ENCODE results near the gene CDK5RAP1. TPM values are rescaled to one million over a fixed set of nuclear protein-coding genes. Genes with fewer than 3 reads are reported as not detected.

Gene CDK5RAP1
- total and polyA plus RNA-seq, 9 of the 15 experiments (the other 6 are each of a cell fraction or from before 2014, with no cell fraction given): 41.6 to 127 (median 58.3) TPM

DNA sequence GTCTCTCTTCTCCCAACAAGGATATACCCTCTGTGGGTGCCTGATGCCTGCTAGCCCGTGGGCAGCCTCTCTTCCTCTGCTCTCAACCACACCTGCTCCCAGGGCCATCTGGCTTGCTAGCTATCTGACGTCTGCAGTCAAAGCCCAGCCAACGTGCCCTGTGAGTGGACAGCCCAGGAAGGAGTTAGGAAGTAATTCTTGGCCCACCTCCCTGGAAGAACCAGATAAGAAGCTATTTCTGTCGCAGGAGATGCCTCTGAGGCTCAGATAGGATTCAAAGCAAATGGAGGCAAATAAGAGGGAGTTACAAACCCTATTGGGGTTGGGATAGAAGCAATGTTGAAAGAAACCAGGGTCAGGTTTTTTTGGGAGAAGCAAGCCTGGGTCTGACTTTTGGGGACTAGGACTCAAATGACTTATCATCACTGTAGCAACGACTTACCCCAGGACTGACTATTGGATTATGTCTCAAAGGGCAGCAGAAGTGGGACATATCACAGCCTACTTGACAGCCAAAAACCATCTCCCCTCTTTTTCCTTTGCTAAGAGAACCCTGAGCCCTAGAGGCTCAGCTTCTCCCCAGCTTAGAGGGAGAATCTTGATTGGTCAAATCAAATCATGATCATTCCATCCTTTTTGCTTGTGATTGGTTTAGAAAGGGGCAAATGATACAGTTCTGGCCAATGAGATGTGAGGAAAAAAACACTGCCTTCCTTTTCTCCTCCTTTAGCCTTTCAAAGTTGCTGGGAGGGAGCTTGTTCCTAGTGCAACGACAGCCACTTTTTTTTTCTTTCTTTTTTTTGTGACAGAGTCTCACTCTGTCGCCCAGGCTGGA is 18.0 kb upstream of the CDK5RAP1 start (continued):
- TF ChIP-seq FOXM1 (IDR thresholded peaks at IDR 0.05; ENCODE audit: low read depth): peak; percentile 76
- peak; percentile 72; the same call in 1 of the 2 replicates for TF ChIP-seq FOXM1 (CRISPR knock-in tag; IDR thresholded peaks at IDR 0.05; ENCODE audit: low read depth)
- peak; percentile 86 for TF ChIP-seq HDAC3 (IDR thresholded peaks at IDR 0.05; ENCODE audit: borderline replicate concordance, partially characterized antibody)
- TF ChIP-seq CBFA2T2 (conservative IDR thresholded peaks at IDR 0.05): peak; percentile 98
- 0 out of 2 replicates have a peak, but pooled peaks have one; percentile 4 for TF ChIP-seq SMC3 (conservative IDR thresholded peaks at IDR 0.05; ENCODE audit: insufficient read depth, low read depth, low read length)
- peak; percentile 78 for TF ChIP-seq NBN (IDR thresholded peaks at IDR 0.05; ENCODE audit: low read depth)
- peak; percentile 90 for TF ChIP-seq MTA2 (IDR thresholded peaks at IDR 0.05; ENCODE audit: low read depth)
- TF ChIP-seq, protein P1, sequence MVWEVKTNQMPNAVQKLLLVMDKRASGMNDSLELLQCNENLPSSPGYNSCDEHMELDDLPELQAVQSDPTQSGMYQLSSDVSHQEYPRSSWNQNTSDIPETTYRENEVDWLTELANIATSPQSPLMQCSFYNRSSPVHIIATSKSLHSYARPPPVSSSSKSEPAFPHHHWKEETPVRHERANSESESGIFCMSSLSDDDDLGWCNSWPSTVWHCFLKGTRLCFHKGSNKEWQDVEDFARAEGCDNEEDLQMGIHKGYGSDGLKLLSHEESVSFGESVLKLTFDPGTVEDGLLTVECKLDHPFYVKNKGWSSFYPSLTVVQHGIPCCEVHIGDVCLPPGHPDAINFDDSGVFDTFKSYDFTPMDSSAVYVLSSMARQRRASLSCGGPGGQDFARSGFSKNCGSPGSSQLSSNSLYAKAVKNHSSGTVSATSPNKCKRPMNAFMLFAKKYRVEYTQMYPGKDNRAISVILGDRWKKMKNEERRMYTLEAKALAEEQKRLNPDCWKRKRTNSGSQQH (CRISPR knock-in tag; IDR thresholded peaks at IDR 0.05): peak; percentile 14; the same call in 1 of the 2 replicates
- no peak for TF ChIP-seq NR2C2 (CRISPR knock-in tag; IDR thresholded peaks at IDR 0.05)
- TF ChIP-seq NR2C2 (tag; IDR thresholded peaks at IDR 0.05): no peak
- TF ChIP-seq ZNF408 (CRISPR knock-in tag; IDR thresholded peaks at IDR 0.05; ENCODE audit: low read depth): no peak
- TF ChIP-seq, protein P2, sequence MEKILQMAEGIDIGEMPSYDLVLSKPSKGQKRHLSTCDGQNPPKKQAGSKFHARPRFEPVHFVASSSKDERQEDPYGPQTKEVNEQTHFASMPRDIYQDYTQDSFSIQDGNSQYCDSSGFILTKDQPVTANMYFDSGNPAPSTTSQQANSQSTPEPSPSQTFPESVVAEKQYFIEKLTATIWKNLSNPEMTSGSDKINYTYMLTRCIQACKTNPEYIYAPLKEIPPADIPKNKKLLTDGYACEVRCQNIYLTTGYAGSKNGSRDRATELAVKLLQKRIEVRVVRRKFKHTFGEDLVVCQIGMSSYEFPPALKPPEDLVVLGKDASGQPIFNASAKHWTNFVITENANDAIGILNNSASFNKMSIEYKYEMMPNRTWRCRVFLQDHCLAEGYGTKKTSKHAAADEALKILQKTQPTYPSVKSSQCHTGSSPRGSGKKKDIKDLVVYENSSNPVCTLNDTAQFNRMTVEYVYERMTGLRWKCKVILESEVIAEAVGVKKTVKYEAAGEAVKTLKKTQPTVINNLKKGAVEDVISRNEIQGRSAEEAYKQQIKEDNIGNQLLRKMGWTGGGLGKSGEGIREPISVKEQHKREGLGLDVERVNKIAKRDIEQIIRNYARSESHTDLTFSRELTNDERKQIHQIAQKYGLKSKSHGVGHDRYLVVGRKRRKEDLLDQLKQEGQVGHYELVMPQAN (IDR thresholded peaks at IDR 0.05; ENCODE audit: borderline replicate concordance): no peak
- TF ChIP-seq, protein P3, sequence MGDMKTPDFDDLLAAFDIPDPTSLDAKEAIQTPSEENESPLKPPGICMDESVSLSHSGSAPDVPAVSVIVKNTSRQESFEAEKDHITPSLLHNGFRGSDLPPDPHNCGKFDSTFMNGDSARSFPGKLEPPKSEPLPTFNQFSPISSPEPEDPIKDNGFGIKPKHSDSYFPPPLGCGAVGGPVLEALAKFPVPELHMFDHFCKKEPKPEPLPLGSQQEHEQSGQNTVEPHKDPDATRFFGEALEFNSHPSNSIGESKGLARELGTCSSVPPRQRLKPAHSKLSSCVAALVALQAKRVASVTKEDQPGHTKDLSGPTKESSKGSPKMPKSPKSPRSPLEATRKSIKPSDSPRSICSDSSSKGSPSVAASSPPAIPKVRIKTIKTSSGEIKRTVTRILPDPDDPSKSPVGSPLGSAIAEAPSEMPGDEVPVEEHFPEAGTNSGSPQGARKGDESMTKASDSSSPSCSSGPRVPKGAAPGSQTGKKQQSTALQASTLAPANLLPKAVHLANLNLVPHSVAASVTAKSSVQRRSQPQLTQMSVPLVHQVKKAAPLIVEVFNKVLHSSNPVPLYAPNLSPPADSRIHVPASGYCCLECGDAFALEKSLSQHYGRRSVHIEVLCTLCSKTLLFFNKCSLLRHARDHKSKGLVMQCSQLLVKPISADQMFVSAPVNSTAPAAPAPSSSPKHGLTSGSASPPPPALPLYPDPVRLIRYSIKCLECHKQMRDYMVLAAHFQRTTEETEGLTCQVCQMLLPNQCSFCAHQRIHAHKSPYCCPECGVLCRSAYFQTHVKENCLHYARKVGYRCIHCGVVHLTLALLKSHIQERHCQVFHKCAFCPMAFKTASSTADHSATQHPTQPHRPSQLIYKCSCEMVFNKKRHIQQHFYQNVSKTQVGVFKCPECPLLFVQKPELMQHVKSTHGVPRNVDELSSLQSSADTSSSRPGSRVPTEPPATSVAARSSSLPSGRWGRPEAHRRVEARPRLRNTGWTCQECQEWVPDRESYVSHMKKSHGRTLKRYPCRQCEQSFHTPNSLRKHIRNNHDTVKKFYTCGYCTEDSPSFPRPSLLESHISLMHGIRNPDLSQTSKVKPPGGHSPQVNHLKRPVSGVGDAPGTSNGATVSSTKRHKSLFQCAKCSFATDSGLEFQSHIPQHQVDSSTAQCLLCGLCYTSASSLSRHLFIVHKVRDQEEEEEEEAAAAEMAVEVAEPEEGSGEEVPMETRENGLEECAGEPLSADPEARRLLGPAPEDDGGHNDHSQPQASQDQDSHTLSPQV (IDR thresholded peaks at IDR 0.05): peak; percentile 72
- peak; percentile 77 for TF ChIP-seq ETV5 (CRISPR knock-in tag; IDR thresholded peaks at IDR 0.05; ENCODE audit: low read depth)
